ENCODE data around the gene ZMAT1.

DNA sequence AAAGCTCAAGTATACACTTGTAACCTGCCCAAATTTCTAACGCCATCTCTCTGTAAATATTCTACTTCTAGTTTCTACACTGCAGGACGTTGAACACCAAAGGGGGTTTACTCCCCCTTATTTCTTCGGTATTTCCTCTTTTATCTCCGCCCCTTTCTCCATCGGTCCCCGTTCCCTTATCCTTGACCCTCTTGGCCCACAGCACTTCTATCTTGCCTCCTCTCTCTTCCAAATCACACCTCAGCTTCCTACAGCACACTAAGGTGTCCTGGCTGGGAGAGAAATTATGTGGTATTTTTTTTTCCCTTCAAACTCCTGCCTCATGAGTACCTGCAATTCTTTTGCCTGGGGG is 715 bp downstream of the ZMAT1 start:
- TF ChIP-seq, protein P1, sequence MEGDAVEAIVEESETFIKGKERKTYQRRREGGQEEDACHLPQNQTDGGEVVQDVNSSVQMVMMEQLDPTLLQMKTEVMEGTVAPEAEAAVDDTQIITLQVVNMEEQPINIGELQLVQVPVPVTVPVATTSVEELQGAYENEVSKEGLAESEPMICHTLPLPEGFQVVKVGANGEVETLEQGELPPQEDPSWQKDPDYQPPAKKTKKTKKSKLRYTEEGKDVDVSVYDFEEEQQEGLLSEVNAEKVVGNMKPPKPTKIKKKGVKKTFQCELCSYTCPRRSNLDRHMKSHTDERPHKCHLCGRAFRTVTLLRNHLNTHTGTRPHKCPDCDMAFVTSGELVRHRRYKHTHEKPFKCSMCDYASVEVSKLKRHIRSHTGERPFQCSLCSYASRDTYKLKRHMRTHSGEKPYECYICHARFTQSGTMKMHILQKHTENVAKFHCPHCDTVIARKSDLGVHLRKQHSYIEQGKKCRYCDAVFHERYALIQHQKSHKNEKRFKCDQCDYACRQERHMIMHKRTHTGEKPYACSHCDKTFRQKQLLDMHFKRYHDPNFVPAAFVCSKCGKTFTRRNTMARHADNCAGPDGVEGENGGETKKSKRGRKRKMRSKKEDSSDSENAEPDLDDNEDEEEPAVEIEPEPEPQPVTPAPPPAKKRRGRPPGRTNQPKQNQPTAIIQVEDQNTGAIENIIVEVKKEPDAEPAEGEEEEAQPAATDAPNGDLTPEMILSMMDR (IDR thresholded peaks at IDR 0.05 in 4 of 5, conservative IDR thresholded peaks at IDR 0.05 in 1 of 5), result no peak
- no peak for TF ChIP-seq POLR2A (IDR thresholded peaks at IDR 0.05)

Measured in gastrocnemius medialis (tissue), 4 donors.